Activated CD4-positive, CD25-positive, alpha-beta regulatory T cell treated with anti-CD3 and anti-CD28 coated beads, Interleukin-2, amount 50 U/mL, for 72 hours (primary cell): ENCODE data around the gene ROPN1B.
"Not testable (repeated sequence)": the region's sequence is repeated elsewhere in the genome, so short reads cannot be mapped to it uniquely, and the experiment has no call there.

Experiments used
- DNase-seq: peaks from one replicate; pipeline ENCODE4 v3.0.0; 2021

Gene ROPN1B

DNA sequence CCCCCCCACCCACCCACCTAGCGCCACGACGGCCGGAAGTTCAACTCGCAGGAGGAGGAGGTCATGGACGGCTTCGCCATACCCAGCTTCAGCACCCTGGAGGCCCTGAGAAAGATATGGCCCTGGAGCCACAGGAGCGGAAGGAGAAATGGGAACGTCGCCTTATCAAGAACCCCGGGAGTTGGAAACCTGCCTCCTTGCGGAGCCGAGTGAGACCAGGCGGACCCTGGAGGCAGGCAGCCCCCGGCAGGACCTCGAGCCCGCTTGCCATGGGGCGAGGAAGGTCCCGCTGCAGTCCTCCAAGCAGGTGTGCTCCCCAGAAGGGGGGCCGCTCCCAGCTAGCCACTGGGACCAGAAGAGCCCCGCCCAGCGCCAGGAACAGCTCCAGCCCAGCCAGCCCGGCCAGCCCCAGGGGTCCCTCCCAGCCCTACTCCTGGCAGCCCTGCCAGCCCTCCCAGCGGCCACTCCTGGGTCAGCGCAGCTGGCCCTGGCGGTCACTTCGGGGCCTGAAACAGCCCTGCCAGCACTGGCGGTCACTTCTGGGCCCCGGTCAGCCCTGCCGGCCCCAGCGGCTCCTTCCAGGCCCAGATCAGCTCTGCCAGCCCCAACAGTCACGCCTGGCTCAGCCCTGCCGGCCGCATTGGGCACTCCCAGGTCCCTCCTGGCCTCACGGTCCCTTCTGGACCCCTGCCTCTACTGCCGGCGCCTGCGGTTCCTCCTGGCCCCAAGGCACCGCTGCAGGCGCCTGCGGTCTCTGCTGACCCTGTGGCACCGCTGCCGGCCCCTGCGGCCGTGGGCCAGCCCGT lies 10.3 kb upstream of the ROPN1B start:
- no peak for DNase-seq

DNA sequence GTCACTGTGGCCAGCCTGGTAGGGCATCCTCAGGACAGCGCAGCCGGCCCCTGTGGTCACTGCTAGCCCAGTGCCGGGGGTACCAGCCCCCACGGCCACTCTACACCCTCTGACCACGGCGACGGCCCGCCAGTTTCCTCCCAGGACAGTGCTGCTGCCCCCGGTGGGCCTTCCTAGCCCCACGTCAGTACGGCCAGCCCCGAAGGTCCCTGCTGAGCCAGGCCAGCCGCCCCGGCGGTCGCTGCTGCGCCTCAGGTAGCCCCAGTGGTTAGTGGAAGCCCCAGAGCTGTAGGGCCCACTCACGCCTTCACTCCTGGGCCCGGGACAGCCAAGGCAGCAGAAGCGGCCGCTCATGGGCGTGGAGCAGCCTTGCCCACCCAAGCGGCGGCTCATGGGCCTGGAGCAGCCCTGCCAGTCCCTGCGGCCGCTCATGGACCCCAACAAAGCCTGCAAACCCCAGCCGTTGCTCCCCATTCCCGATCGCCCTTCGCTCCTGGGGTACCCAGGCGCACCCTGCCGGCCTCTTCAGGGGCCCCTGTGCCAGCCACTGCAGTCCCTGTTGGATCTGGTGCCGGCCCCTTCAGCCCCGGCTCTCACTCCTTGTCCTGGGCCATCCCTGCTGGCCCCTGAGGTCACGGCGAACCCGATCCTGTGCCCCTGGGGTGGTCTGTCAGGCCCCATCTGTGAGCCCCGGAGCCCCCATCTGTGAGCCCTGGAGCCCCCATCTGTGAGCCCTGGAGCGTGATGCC lies 9.5 kb upstream of the ROPN1B start:
- no peak for DNase-seq

DNA sequence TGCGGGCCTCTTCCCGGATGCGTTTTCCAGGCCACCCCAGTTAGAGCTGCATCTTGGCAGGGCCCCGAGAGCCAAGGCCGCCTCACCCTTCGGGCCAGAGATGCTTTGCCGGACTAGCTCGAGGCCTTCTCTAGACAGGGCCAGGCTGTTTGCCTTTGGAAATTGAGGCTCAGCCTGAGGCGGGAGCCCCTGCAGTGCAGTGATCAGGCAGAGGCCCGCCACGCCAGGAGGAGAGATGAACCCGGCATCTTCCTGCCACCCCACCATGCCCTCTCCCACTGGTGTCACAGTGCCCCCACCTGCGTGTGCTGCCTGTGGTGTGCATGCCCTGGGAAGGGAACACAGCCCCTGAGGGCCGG lies 8.9 kb upstream of the ROPN1B start:
- no peak for DNase-seq

DNA sequence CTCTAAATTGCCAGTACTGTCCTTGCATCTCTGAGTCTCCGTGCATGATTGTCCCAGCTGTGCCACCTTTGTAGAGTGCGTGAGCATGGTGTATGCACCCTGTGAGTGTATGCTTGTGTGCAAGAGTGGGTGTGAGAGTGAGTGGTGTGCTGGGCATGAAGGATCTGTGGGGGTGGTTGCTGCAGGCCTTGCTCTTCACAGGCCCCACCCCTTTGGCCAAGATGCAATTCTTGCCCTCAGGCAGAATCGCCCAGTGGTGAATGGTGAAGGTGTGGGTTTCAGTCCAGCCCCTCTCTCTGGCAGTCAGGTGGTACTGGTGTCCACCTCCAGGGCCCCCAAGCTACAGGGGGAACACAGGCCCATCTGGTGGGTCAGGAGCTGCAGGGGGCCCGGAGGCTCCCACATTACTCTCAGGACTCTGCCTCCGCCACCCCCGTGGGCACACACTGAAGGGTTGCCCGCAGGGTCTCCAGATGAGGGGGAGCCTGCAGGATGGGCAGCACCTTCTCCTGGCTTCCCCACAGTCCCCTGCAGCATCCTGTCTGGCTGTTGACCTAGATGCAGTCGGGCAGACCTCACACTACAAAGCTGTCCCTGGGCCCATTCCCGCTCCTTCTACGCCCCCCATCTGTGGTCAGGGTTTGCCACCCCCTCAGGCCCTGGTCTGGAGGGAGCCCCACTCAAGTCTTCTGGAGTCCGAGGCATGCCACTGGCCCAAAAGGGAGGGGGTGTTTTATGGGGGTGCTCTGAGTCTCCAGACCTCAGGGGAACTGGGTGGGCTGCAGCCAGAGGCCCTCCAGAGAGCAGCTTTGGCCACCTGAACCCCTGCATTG lies 8.3 kb upstream of the ROPN1B start:
- DNase-seq: no peak

DNA sequence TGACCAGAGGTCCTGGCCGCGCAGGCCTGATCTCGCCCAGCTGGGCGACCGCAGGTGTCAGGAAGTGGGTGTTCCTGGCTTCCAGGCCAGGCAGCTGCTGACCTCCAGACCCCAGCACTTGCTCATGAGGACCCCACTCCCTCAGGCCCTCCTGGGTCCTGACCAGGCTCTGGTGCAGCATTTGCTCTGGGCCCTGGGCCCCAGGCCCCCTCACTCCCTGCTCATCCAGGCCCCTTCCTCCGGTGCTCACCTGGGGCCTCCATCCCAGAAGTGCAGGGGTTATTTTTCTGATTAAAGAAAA lies 7.7 kb upstream of the ROPN1B start:
- no peak for DNase-seq

DNA sequence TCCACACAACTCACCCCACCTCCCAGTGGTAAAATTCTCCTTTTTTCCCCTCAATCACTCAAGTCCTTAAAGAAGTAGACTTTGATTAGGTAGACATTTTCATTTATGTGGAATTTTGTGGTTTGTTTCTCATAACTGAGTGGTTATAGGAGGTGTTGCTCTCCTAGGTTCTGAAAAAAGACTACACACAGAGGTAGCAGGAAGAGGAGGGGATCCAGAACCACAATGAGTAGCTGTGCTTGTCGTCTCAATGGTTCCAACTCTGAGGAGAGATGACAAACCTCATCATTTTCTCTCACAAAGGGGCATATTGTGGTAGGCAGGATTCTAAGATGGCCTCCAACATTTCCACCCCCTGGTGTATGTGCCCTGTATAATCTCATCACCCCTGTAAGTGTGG lies 5.1 kb upstream of the ROPN1B start:
- DNase-seq: not testable (repeated sequence)

DNA sequence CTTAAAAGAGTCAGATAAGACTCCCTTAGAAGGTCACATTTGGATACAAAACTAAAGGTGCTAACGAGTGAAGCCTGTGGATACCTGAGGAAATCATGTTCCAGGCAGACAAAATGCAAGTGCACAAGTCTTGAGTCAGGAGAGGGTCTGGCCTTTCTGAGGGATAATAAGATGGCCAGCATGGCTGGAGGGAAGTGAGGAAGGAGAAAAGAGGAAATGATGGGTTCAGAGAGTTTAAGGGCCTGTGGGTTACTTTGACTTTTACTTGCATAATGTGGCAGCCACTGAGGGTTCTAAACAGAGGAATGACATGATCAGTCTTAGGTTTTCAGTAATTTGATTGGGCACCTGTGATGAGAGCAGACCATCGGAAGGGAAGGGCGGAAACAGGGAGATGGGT lies 3.5 kb upstream of the ROPN1B start:
- no peak for DNase-seq

DNA sequence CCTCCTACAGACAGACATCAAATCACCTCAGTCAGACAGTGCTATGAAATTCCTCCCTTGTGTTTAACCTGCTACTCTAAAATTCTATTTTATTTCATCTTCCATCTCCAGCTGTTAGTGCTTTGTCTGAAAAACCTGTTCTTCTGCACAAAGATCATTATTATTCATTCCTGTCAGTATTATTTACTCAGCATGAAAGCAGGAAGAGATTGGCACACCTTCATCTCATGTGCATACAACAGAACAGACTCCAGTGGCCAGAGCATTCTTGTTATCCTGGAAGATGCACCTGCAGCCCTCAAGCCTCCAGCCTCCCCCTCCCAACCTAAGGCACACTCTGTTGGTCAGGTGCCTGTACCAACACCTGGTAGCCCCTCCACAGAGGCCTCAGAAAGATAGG lies 1.8 kb upstream of the ROPN1B start:
- no peak for DNase-seq

DNA sequence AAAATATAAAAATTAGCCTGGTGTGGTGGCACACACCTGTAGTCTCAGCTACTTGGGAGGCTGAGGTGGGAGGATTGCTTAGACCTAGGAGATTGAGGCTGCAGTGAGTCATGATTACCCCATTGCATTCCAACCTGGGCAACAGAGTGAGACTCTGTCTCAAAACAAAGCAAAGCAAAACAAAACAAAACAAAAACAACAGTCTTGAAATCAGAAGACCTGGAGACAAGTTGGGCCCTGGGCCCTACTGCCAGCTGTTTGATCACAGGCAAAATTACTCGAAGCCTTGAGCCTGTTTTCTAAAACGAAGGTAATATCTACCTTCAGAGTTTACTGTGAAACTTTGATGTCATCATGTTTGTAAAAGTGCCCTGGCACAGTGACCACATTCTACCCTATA lies 857 bp upstream of the ROPN1B start:
- DNase-seq: not testable (repeated sequence)

DNA sequence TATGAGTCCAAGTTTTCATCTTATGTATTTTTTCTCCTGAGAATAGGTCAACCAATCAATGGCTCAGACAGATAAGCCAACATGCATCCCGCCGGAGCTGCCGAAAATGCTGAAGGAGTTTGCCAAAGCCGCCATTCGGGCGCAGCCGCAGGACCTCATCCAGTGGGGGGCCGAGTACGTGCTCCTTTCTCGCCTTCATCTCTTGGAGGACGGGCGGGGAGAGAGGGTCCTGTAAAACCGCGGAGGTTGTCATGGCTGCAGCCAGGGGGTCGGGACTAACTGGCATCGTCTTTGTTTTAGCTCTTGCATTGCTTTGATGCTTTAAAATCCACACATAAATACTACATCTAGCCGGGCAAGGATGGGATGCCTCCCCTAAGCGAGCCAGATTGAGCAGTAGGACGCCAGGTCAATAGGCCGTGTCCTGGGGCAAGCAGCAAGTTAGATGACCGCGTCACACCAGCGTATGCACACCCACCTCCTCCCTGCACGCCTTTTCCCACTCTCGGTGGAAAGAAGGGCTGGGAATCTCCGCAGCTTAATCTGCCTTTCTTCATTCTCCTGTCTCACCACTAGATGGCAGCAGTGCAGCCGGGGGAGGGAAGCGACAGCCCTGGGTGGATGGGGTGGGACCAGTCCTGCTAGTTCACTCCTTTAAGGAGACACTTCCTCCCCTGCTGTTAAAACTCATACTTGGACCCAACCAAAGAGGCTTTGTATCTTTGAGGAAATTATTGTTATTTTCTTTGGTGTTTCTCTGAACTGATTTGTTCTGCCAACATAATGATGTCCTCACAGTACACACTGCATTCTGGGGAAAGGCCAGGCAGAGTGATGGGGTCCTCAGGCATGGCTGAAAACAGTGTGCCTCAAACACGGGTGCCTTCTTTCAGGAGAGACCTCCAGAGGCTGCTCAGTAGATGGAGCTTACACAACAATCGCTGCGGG lies 3.3 kb downstream of the ROPN1B start:
- peak; percentile 31 for DNase-seq

DNA sequence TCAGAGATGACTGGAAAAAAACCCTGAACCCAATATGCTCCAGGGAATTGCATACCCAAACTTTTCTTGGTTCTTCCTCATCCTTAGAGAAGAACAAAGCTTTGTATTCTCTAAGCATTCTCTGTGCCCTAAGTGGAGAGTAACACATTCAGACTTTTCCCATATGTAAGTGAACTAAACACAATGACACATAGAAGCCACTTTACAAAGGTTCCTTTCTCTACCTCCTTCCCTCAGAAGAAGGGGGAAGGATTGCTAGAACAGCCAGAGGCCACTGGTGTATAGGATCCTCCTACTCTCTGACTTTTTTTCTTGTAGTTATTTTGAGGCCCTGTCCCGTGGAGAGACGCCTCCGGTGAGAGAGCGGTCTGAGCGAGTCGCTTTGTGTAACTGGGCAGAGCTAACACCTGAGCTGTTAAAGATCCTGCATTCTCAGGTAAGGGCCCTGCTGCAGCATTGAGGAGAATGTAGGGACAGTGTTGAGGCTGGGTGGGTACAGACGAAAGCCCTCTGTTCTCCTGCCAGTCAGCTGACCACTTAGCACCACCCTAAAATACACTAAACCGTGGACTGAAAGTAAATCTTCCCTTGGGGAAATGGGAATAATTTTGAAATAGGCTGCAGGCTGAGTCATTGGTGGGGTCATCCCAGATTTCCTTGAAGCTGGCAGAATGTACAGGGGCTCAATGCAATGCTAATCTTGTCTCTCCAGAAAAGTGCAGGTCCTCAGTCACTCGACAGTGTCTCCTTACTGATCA lies 6.4 kb downstream of the ROPN1B start:
- not testable (repeated sequence) for DNase-seq

DNA sequence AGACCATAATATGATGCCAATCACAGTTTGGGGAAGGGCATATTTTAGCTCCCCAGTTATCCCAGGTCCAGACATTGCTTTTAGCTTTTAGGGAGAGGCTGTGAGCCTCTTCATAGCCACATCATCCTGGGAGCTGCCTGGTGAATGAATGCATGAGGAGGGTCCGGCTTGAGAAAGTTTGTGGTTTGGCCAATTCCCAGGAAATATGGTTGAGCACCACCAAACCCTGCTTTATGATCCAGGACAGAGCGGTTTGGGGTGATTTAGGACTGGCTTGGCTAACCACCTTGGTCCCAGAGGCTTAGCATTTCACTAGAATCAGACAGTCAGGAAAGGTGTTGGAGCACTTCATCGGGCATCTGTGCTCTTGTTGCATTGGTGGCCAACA lies 7.0 kb downstream of the ROPN1B start:
- not testable (repeated sequence) for DNase-seq

DNA sequence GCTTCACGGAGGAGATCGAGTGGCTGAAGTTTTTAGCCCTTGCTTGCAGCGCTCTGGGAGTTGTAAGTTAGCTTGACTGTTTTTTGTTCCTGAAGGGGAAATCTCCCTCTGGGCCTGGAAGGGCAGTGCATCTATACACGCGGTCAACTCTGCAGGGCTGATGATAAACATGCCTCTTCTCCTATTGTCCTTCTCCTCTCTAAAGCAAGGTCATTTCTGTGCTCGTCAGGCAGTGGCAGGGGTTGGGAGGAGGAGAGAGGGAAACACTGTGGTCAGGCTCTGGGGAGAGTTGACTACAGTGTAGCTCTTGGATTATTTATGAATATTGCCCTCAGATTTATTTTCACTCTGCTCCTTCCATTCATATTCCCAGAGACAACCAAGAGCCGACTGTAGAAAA lies 8.1 kb downstream of the ROPN1B start:
- DNase-seq: not testable (repeated sequence)

DNA sequence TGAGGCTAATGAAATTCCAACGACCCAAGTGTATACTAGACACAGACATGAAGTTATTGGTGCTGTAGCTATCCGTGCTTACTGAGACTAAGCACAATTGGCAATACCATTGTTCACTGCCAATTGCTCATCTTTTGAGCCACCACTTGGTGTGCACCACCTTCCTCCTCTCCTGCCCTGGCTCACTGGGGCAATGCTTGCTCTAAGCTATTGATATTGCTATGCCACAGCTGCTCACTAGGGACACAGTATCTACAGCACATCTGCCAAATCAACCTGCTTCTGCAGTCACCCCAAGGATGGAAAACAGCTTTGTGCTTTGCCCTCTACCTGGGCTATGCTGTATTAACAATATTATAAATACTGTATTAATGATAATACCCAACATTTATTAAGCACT lies 16.0 kb downstream of the ROPN1B start:
- not testable (repeated sequence) for DNase-seq

DNA sequence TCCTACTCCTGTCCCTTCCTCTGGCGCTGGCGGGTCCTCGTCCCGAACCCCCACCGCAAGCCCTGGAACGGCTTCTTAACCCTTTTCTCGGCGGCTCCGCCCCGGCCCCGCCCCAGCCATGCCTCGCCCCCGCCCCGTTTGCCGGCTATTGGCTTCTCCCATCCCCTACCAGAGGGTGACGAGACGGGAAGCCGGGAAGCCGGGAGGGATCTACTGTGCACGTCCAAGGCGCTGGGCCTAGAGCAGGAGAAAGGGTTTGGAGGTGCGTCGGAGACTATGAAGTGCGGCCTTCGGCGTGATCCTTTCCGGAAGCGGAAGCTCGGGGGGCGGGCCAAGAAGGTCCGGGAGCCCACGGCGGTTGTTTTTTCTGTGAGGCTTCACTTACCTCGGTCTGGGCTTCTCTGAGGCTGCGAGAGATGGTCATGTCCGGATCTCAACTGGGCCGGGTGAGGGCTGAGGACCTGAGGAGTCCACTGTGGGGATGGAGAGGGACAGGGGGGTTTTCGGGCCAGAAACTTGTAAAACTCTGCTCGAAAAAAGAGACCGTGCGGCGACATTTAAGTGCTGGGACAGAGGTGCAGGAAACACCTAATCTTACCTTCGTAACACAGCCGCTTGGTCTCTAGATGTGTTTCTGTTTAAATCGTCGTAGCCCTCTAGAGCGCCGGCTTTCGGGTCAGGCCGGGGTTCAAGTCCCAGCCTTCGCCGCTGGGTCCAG lies 21.4 kb downstream of the ROPN1B start:
- DNase-seq: peak; percentile 67

DNA sequence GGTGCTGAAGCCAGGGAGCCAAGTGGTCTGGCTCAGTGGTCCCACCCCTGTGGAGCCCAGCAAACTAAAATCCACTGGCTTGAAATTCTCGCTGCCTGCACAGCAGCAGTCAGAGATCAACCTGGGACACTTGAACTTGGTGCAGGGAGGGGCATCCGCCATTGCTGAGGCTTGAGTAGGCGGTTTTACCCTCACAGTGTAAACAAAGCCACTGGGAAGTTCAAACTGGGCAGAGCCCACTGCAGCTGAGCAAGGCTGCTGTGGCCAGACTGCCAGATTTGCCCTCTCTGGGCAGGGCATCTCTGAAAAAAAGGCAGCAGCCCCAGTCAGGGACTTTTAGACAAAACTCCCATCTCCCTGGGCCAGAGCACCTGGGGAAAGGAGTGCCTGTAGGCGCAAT lies 27.8 kb downstream of the ROPN1B start:
- not testable (repeated sequence) for DNase-seq

DNA sequence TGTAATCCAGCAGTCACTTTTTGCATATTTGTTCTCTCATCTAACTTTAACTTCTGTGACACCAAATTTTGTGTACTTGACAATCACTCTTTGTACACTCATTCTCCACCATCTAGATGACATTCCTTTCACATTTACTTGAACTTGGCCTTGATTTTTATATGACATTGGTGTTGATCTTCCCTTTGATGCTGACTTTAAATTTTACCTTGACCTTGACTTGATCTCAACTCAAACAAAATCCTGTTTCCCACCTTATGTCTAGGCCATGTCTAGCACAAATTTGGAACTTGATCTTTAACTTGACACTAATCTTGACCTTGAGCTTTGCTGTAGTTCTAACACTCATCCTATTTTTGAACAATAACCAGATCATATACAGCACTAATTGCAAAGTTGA lies 33.2 kb downstream of the ROPN1B start:
- no peak for DNase-seq

DNA sequence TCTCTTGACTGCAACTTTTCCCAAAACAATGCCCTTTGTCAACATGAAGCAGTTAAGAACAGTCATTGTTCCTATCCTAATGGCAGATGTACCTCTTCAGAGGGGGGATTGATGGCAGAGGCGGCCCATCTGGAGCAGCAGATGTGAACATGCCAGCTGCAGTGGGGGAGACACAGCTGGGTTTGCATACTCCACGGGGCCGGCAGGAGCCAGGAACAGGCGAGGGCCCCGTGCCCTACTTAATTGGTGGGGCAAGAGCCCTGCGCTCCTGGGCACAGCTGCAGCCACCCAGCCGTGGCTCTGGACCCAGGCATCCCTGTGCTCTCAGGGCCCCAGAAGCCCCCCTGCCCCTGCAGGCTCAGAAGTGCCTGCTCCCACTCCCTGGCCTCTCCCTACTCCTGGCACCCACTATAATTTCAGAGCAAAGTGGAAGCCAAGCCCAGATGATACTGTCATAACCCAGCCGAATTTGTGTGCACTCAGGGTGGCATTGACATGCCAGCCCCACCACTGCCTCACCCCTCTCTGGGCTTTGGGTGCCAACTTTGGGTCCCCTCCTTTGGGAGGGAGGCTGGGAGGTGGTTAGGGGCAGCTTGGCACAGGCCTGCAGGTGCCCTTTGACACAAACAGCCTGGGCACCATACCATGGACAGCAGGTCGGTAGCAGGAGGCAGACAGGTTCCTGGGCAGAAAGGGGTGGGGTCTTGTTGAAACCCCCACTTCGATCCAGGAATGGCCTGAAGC lies 34.6 kb downstream of the ROPN1B start:
- no peak for DNase-seq

DNA sequence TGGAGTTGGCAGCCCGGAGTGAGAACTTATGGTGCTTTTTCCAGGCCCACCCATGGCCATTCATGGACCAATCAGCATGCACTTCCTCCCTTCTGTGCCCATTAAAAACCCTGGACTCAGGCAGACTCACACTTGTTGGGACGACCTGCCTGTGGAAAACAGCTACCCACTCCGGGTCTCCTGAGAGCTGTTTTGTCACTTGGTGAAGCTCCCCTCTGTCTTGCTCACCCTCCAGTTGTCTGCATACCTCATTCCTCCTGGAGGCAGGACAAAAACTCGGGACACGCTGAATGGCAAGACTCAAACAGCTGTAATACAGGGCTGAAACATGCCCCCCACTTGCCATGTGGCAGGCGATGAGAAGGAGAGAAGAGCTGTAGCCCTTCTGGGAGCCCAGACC lies 35.2 kb downstream of the ROPN1B start:
- no peak for DNase-seq

DNA sequence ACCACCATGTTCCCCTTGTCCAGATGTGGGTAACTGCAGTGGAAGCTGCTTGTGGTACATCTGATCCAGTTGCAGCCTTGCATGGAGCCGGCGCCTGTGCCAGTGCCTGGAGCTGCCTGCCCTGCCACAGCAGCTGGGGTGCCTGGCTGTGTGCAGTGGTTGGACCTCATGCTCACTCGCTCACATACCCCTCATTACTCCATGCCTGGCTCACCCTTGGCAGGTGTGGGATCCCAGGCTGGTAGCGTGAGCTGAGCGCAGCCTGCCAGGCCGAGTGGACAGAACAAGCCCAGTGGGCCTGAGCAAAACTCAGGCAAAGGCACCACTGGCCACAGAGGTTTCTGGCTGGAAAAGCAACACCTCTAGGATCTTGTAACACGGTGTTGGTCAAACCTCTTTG lies 35.7 kb downstream of the ROPN1B start:
- DNase-seq: no peak
